Measurements from ENCODE around the gene PDXDC1.
"Not testable (repeated sequence)": the region's sequence is repeated elsewhere in the genome, so short reads cannot be mapped to it uniquely, and the experiment has no call there.

PDXDC1 gene

GRCh38 chr16:15144781-15145417 lies 170.1 kb downstream of the PDXDC1 start:
- intact Hi-C loops (cut with DNase I): not testable (repeated sequence)
- DNase-seq: peak in 4 of 10 donors; percentile 26 to 85 (median 80)

GRCh38 chr16:15145418-15146263 lies 170.8 kb downstream of the PDXDC1 start:
- intact Hi-C loops (cut with DNase I): not testable (repeated sequence)
- peak; percentile 68 to 98 (median 86) for DNase-seq

DNA sequence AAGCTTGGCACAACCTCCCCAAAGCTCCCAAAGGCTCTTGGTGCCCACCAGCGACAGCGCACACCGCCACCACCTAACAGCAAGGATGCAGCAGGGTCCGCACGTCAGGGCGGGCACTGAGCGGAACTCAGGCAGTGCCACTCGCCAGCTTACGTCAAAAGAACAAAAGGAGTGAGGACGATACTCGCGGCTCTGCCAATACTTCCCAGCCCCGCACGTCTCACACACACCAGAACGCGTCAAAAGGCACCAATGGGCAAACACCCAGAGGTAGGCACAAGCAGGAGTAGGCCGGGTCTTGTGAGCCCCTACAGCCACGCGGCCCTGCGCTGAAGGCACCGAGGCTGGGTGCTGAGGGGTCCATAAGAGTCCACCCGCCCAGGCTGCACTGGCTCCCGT lies 171.4 kb downstream of the PDXDC1 start:
- intact Hi-C loops (cut with DNase I): not testable (repeated sequence)
- DNase-seq: peak in 2 of 10 donors; percentile 64 to 81

DNA sequence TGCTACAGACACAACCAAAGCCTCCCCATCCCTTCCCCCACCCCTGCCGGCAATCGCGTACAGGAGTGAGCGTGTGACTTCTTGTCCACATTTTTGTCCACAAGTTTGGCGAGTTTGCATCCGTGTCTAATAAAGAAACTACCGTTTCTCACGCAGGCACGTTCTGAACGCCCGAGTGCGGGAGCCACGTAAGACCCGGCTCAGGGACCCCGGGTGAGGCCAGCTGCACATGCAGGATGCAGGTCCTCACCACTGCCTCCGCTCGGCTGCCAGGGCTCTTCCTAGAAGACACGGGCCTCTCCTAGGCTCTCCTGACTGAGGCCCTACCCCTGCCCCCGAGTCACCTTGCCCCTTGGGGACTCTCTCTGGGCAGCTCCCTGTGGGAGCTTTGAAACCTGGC lies 174.0 kb downstream of the PDXDC1 start:
- peak in 1 of 10 donors; percentile 71 for DNase-seq
- intact Hi-C loops (cut with DNase I): not testable (repeated sequence)

DNA sequence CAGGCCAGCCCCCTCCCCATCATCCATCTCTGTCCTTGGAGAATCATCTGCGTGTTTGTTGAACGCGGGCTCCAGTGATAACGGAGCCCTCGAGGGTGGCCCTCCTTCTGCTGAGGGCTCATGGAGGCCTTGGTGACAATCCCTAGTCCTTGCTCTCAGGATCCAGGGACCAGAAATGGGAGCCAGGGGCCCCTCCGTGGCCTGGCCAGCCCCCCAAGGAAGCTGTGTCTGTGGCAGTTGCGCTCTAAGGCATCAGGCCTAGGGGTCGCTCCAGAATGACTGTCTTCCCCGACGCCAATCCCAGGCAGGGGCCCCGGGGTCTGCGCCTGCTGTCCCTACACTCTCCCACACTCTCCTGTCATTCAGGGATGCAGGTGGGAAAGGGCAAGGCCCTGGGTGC lies 174.4 kb downstream of the PDXDC1 start:
- DNase-seq: peak in 1 of 10 donors; percentile 34
- intact Hi-C loops (cut with DNase I): not testable (repeated sequence)

GRCh38 chr16:15154005-15154404 lies 179.2 kb downstream of the PDXDC1 start:
- DNase-seq: peak in 4 of 10 donors; percentile 21 to 89 (median 78)
- intact Hi-C loops (cut with DNase I): not testable (repeated sequence)

- DNase-seq: peak; percentile 71 to 98 (median 84)
- intact Hi-C loops (cut with DNase I): not testable (repeated sequence)
Measured at GRCh38 chr16:15154650-15155562, 180.1 kb downstream of the PDXDC1 start.

GRCh38 chr16:15157644-15158043 lies 182.8 kb downstream of the PDXDC1 start:
- DNase-seq; intact Hi-C loops (cut with DNase I): not testable (repeated sequence)

- DNase-seq; intact Hi-C loops (cut with DNase I): not testable (repeated sequence)
Measured at GRCh38 chr16:15159671-15160070, 184.8 kb downstream of the PDXDC1 start.

DNA sequence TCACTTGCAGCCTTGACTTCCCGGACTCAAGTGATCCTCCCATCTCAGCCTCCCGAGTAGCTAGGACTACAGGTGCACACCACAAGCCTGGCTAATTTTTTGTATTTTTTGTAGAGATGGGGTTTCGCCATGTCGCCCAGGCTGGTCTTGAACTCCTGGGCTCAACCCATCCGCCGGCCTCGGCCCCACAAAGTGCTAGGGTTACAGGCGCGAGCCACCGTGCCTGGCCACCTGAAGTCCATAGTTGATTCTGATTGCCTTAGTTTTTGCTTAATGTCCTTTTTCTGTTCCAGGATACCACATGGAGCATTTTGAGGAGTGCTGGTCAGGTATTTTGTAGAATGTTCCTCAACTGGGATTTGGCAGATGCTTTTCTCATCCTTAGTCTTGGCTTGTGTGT lies 185.7 kb downstream of the PDXDC1 start:
- peak in 1 of 10 donors; percentile 59 for DNase-seq
- intact Hi-C loops (cut with DNase I): not testable (repeated sequence)

DNA sequence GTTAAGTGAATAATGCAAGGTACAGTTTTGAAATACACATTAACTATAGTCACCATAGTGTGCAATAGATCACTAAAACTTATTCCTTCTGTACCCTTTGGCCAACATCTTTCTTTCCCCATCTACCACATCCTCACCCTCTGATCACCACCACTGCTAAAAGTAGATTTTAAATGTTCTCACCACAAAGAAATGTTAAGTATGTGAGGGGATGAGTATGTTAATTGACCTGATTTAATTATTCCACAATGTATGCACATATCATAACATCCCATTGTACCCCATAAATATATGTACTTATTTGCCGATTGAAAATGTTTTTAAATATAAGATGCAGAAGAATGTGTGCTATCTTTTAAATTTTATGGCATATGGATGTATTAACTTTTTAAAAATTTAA lies 188.2 kb downstream of the PDXDC1 start:
- intact Hi-C loops (cut with DNase I); DNase-seq: not testable (repeated sequence)

GRCh38 chr16:15166177-15166576 lies 191.4 kb downstream of the PDXDC1 start:
- intact Hi-C loops (cut with DNase I); DNase-seq: not testable (repeated sequence)

DNA sequence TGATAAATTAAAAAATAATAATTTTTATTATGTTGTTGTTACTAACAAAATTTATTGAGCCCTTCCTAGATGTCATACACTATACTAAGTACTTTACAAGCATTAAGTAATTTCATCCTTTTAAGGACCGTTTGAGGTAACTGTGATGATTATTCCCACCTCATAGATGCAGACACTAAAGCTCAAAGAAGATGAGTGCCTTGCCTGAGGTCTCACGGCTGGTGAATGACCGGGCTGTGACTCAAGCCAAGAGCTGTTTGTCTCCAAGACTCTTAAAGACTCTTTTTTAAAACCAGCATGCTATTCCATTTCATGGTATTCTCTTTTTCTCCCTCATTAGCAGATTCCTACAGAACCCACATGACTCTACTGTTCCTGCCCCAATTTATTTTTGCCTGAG lies 193.5 kb downstream of the PDXDC1 start:
- intact Hi-C loops (cut with DNase I): not testable (repeated sequence)
- DNase-seq: peak in 1 of 10 donors; percentile 53

GRCh38 chr16:15168953-15169652 lies 194.3 kb downstream of the PDXDC1 start:
- intact Hi-C loops (cut with DNase I); DNase-seq: not testable (repeated sequence)

DNA sequence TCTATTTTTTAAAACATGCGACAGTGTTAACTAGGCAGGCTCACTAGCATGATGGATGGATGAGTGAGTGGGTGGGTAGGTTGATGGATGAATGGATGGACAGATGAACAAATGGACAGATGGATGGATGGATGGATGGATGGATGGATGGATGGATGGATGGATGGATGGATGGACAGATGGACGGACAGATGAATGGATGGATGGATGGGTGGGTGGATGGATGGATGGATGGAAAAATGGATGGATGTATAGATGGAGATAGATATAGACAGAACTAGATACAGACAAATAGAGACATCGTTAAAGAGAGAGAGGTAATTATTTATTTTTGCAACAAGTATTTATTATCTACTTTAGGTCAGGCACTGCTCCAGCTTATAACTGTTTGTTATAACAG lies 205.1 kb downstream of the PDXDC1 start:
- intact Hi-C loops (cut with DNase I); DNase-seq: not testable (repeated sequence)

GRCh38 chr16:15180946-15181345 lies 206.1 kb downstream of the PDXDC1 start:
- intact Hi-C loops (cut with DNase I); DNase-seq: not testable (repeated sequence)

- DNase-seq; intact Hi-C loops (cut with DNase I): not testable (repeated sequence)
Measured at GRCh38 chr16:15184000-15184399, 209.2 kb downstream of the PDXDC1 start.
